Left lung (tissue), 10 donors: ENCODE measurements around the gene CLCN1. TPM values are rescaled to one million over a fixed set of nuclear protein-coding genes. Genes with fewer than 3 reads are reported as not detected.
A peak's percentile ranks its signal among the peaks of the same experiment; 100 is the strongest.

Experiments used
- ATAC-seq: fragments of 200-7000 bp; cut with Tn5 transposase; one replicate; pipeline ENCODE4 v1.9.1; 2020; ENCODE audit warnings: moderate library complexity
- DNase-seq, 4 donors: peaks; one replicate each; pipeline ENCODE4 v3.0.0-alpha.2; 2013 to 2020
- H3K27ac ChIP-seq, 2 donors: fragments of 200-600 bp; sonication (generic) in 1 of 2; one replicate each; pipeline versions ENCODE4 v1.5.0 to v1.8.0; 2020 to 2021
- H3K27me3 ChIP-seq, 2 donors: fragments of 200-600 bp; sonication (generic) in 1 of 2; one replicate each; pipeline versions ENCODE4 v1.5.0 to v1.8.0; 2020 to 2021
- H3K36me3 ChIP-seq, 2 donors: fragments of 200-600 bp; sonication (generic) in 1 of 2; one replicate each; pipeline versions ENCODE4 v1.5.0 to v1.8.0; 2020 to 2021
- H3K4me1 ChIP-seq, 2 donors: fragments of 200-600 bp; one replicate each; pipeline ENCODE4 v1.8.0; 2021
- H3K4me3 ChIP-seq, 2 donors: fragments of 200-600 bp; sonication (generic) in 1 of 2; one replicate each; pipeline versions ENCODE4 v1.5.0 to v1.8.0; 2020 to 2021; ENCODE audit warnings: mild to moderate bottlenecking in 1 of 2
- H3K9me3 ChIP-seq, 2 donors: fragments of 200-600 bp; sonication (generic) in 1 of 2; one replicate each; pipeline versions ENCODE4 v1.5.0 to v1.8.0; 2020 to 2021
- CTCF ChIP-seq, 2 donors: fragments of 200-600 bp; sonication (generic) in 1 of 2; IDR thresholded peaks; one replicate each; pipeline versions ENCODE4 v1.5.0 to v1.8.0; 2021; ENCODE audit warnings: antibody characterized with exemption in 2 of 2
- intact Hi-C, 2 donors: fragments of 100-400 bp; cut with DNase I; formaldehyde crosslinking; loops; one replicate each; pipeline versions ENCODE4 v1.11.2 to v1.14.2; 2022
- polyA plus RNA-seq, 6 donors: library from polyadenylated mRNA; unstranded; fragments of 120-200 nt; gene quantifications; one replicate each; pipeline ENCODE4 v1.2.1, GENCODE V29; 2013; ENCODE audit not compliant: insufficient read length in 6 of 6
- total RNA-seq, 2 donors: library from RNA; stranded (reverse); fragmentation: NEBNext Ultra II Directional; extraction: Animal tissue kit (Norgen Biotek cat#: 25700); gene quantifications; one replicate each; pipeline ENCODE4 v1.2.1, GENCODE V29; 2021
- donor health status: DM: no; HTN: yes; CAD: no.
- donor health status: DM: no; HTN: no; CAD: no.

CLCN1 gene
- total and polyA plus RNA-seq, 8 donors = 0.08 to 0.09 (median 0.08) TPM; not detected in 5

- no peaks in the 10 kb centered on the region for H3K9me3 ChIP-seq
- peaks cover 11 to 29% of the 10 kb centered on the region in 2 donors for H3K27me3 ChIP-seq
- no peak overlapping the region for H3K27ac ChIP-seq
- H3K36me3 ChIP-seq = no peaks in the 10 kb centered on the region
- H3K4me1 ChIP-seq = peaks cover 0 to 17% of the 10 kb centered on the region in 2 donors
- H3K4me3 ChIP-seq = no peak overlapping the region
- DNase-seq (no peak), ATAC-seq (peak; percentile 38)
- TF ChIP-seq CTCF (IDR thresholded peaks at IDR 0.05) = no peak
- intact Hi-C loops = no loop called here
Measured at GRCh38 chr7:143367972-143368371, 52.1 kb downstream of the CLCN1 start.

GRCh38 chr7:143368387-143368786 lies 52.5 kb downstream of the CLCN1 start:
- Histone ChIP-seq H3K4me3 (no peak overlapping the region), H3K27me3 (peaks cover 6 to 25% of the 10 kb centered on the region in 2 donors), H3K4me1 (peaks cover 0 to 15% of the 10 kb centered on the region in 2 donors), H3K36me3 (no peaks in the 10 kb centered on the region), H3K9me3 (no peaks in the 10 kb centered on the region), H3K27ac (no peak overlapping the region)
- ATAC-seq (no peak), DNase-seq (no peak)
- no peak for TF ChIP-seq CTCF (IDR thresholded peaks at IDR 0.05)
- intact Hi-C loops = no loop called here

GRCh38 chr7:143369678-143370651 lies 54.1 kb downstream of the CLCN1 start:
- H3K4me3 ChIP-seq = no peak overlapping the region
- H3K27me3 ChIP-seq = peaks cover 0 to 9% of the 10 kb centered on the region in 2 donors
- H3K27ac ChIP-seq = no peak overlapping the region
- intact Hi-C loops = no loop called here
- peak in 1 of 4 donors; percentile 8 for DNase-seq
- peaks cover 0 to 31% of the 10 kb centered on the region in 2 donors for H3K4me1 ChIP-seq
- no peak for TF ChIP-seq CTCF (IDR thresholded peaks at IDR 0.05)
- H3K36me3 ChIP-seq = no peaks in the 10 kb centered on the region
- ATAC-seq = no peak
- no peaks in the 10 kb centered on the region for H3K9me3 ChIP-seq

GRCh38 chr7:143372070-143372469 lies 56.2 kb downstream of the CLCN1 start:
- Histone ChIP-seq H3K36me3 (no peaks in the 10 kb centered on the region), H3K4me3 (no peak overlapping the region), H3K27ac (peak overlapping the region in 1 of 2 donors; percentile 39), H3K27me3 (no peaks in the 10 kb centered on the region), H3K9me3 (no peaks in the 10 kb centered on the region), H3K4me1 (peaks cover 0 to 52% of the 10 kb centered on the region in 2 donors)
- ATAC-seq (peak; percentile 54), DNase-seq (peak in 1 of 4 donors; percentile 83)
- no peak for TF ChIP-seq CTCF (IDR thresholded peaks at IDR 0.05)
- intact Hi-C loops = no loop called here

GRCh38 chr7:143373255-143373794 lies 57.4 kb downstream of the CLCN1 start:
- ATAC-seq (no peak), DNase-seq (peak in 1 of 4 donors; percentile 36)
- Histone ChIP-seq H3K27me3 (no peaks in the 10 kb centered on the region), H3K36me3 (no peaks in the 10 kb centered on the region), H3K4me1 (peaks cover 0 to 62% of the 10 kb centered on the region in 2 donors), H3K4me3 (no peak overlapping the region), H3K9me3 (no peaks in the 10 kb centered on the region), H3K27ac (no peak overlapping the region)
- intact Hi-C loops = no loop called here
- no peak for TF ChIP-seq CTCF (IDR thresholded peaks at IDR 0.05)
